HG03139 (cell line): Measurements from ENCODE around the gene HIVEP1.

Source experiments
- ATAC-seq: cut with Tn5 transposase; IDR thresholded peaks from one replicate; pipeline ENCODE4 v1.9.1; 2021; ENCODE audit not compliant: unreplicated experiment

The HIVEP1 gene

GRCh38 chr6:12017263-12017662, 5.2 kb downstream of the HIVEP1 start:
- no peak for ATAC-seq

DNA sequence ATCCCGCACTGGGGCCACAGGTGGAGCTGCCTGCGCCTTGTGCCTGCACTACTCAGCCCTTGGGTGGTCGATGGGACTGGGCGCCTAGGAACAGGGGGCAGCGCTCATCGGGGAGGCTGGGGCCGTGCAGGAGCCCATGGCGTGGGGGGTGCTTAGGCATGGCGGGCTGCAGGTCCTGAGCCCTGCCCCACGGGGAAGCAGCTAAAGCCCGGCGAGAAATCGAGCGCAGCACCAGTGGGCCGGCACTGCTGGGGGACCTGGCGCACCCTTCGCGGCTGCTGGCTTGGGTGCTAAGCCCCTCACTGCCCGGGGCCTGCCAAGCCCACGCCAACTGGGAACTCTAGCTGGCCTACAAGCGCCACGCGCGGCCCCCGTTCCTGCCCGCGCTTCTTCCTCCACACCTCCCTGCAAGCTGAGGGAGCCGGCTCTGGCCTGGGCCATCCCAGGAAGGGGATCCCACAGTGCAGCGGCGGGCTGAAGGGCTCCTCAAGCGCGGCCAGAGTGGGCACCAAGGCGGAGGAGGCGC, 5.8 kb downstream of the HIVEP1 start:
- no peak for ATAC-seq

DNA sequence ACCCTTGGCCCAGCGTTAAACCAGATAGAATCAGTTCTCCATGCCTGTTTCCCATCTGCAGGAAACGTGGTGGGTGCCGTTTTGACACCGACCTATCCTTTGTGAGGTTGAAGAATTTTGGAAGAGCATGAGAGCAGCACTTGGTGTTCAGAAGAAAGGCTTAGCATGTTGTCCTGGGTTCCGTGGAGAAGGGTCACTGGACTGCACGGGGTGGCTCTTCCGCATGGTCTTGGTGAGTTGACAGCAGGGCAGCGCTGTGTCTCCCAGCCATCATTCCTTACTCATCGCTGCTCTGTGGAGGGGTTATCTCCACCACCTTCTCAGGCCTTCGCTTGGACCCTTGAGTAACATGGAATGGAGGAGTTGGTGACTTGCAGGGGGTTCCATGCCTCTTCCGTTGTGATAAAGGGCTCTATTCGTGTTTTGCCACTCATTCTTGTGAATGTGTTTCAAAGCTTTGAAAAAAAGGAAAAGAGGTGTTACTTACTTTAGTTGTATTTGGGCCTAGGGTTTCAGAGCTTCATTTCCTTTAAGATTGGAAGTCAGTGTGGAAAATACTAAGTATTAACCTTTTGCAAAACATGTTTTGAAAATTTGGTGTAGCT, 8.2 kb downstream of the HIVEP1 start:
- ATAC-seq, result no peak

GRCh38 chr6:12022481-12022880, 10.4 kb downstream of the HIVEP1 start:
- no peak for ATAC-seq

- ATAC-seq, result no peak
Measured at GRCh38 chr6:12022953-12023388, 10.9 kb downstream of the HIVEP1 start.

DNA sequence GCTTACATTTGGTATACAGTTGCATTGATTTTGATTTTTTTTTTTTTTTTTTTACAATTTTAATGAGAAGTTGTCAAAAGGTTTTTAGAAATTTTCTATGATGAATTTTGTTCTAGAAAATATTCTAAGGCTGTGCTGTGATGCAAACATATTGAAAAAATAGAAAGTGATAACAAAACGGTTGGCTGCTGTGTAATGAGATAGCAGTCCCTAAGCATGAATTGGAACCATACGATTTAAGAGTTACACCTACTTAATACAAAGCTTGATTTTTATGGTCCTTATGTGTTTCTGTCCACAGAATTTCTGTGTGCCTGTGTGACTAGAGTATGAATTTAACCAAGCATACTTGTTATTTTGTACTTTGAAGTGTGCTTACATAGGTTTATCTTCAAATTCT, 12.1 kb downstream of the HIVEP1 start:
- no peak for ATAC-seq

GRCh38 chr6:12024699-12025434, 12.8 kb downstream of the HIVEP1 start:
- no peak for ATAC-seq

GRCh38 chr6:12026120-12026519, 14.0 kb downstream of the HIVEP1 start:
- no peak for ATAC-seq

DNA sequence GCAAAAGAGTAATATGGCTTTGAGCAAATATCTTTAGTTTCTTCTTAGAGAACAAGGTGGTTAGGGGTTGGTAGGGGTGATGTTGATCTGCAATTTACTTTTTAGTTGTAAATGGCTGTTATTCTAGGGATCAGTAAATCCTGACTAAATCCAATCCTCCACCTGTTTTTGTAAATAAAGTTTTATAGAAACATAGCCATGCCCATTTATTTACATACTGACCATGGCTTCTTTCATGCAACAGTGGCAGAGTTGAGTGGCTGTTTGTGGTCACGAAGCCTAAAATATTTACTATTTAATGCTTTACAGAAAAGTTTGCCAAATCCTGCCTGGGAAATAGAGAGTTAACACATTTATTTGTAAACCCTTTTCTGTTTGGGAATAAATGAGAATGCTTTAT, 14.7 kb downstream of the HIVEP1 start:
- ATAC-seq, result no peak

DNA sequence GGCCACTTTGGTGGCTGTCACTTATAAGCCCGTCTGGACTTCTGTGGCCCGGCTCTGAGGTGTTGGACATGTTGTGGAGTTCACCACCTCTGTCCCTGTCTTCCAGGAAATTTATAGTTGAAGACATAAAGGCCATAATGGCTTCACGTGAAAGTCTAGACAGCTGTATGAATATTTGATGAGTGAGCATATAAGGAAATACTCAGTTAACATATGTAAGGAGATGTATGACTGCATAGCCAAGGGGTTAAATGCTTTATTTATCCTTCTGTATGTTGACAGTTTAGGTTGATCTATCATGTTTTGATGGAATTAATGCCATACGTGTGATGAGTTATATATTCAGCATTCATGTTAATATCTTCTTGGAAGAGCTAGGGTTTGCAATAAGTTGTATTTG, 16.1 kb downstream of the HIVEP1 start:
- ATAC-seq, result no peak

DNA sequence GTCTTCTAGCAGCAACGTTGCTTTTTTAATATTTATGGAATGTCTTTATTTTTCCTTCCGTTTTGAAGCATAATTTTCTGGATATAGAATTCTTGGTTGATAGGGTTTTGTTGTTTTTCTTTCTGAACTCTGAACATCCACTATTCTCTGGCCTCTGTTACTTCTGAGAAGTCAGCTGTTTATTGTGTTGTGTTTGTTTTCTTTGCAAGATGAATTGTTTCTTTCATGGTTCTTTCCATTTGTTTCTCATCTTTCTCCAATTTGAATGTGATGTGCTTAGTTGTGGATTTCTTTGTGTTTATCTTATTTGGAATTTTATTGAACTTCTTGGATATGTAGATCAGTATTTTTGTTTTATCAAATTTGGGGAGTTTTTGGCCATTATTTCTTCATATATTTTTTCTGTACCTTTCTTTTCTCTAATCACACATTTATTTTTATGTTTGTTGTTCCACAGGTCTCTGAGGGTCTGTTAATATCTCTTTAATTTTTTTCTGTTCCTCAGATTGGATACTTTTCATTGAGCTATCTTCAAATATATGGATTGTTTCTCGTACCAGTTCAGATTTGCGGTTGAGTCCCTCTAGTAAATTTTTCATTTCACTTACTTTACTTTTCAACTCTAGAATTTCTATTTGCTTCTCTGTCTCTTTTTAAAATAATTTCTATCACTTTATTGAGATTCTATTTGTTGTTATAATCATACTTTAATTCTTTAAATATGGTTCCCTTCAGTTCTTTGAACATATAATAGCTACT, 18.0 kb downstream of the HIVEP1 start:
- ATAC-seq, result no peak

GRCh38 chr6:12030993-12031550, 19.0 kb downstream of the HIVEP1 start:
- no peak for ATAC-seq

- ATAC-seq, result no peak
Measured at GRCh38 chr6:12032783-12033573, 20.9 kb downstream of the HIVEP1 start.

DNA sequence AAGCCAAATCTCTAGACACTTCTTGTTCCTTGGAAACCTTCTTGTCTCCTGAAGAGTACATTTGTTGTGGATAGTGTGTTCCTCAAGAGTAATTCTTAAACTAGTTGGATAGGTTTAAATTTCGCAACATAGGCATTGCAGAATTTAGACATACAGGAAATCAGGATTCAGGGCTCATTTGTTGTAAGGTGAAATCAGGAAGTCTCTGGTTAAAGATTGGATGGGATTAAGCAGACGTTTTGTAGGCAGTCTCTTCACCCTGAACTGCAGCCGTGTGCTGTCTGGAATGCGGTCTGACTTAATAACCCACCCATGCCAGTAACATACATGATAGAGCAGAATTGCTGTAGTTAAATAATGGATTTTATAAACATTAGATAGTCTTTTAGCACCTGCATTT, 21.7 kb downstream of the HIVEP1 start:
- ATAC-seq, result no peak

DNA sequence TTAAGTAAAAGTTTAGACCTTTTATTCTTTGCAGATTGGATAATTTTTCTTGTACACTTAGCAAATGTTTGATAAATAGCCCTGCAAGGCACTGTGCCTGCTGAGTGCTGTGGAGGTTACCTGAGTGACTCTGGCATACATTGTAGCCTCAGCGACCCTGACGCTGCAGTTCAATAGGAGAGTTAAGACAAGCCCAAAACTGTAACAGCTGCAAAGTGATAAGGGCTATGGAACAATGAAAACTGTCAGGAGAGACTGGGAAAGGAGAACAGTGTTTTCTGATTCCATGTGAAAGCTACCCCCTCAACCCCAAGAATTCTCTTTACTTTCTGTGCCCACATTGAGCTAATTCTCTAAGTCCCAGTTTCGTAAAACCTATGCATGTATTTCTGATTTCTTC, 22.2 kb downstream of the HIVEP1 start:
- no peak for ATAC-seq

DNA sequence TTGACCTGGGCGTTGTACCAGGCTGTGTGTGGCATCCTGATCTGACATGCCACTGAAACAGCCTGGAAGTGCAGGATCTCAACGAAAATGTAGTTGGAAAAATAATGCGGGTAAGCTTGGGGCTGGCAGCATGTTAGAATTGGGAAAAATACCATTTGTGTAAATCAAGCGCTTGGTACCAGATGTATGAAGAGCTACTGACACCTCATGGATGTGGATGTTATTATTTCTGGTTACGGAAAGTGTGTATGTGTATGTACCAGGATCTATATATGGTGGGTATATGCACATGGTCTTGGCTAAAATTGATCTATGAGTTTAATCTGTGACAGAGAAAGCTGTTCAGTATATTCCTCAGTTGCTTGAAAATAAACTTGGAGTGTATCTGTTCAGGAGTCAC, 22.7 kb downstream of the HIVEP1 start:
- ATAC-seq, result no peak

- ATAC-seq, result no peak
Measured at GRCh38 chr6:12036766-12037165, 24.7 kb downstream of the HIVEP1 start.

DNA sequence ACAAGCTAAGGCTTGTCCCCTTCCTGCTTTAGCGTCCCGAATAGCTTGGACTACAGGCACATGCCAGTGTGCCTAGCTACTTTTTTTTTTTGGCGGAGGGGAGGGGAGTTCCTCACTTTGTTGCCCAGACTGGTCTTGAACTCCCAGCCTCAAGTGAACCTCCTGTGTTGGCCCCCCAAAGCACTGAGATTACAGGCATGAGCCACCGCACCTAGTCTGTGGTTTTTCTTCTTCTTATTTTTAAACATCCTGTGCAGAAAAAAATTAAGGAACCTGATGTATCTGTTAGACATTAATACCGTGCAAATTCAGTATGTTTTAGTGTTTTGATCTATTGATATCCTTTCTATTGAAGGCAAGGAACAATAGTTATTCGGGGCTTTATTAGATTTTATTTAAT, 25.7 kb downstream of the HIVEP1 start:
- ATAC-seq, result no peak

- ATAC-seq, result no peak
Measured at GRCh38 chr6:12039540-12040459, 27.7 kb downstream of the HIVEP1 start.

DNA sequence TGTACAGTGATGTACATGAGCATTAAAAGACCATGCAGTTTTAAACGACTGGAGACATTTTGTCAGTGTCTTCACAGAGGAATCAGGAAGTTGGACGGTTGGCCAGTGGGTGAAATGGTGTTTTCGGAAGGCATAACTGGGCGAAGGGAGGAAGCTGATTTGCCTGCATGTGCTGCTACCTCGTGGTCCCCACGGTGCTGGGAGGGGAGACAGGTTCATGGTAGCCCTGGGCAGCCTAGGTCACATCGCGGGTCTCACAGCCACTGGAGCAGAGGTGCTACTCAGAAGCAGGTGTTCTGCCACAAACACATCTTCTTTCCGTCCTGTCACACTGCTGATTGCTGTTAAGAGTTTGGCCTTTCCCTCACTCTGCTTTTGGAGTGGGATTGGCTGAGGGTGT, 35.2 kb downstream of the HIVEP1 start:
- no peak for ATAC-seq
